HG03571 (cell line): ENCODE measurements around the gene DNAJB13.

ENCODE experiments used
- ATAC-seq: cut with Tn5 transposase; IDR thresholded peaks from one replicate; pipeline ENCODE4 v1.9.1; 2021; ENCODE audit not compliant: unreplicated experiment

Gene DNAJB13

GRCh38 chr11:74012074-74012809 lies 61.4 kb downstream of the DNAJB13 start:
- no peak for ATAC-seq

GRCh38 chr11:74013141-74013540 lies 62.3 kb downstream of the DNAJB13 start:
- no peak for ATAC-seq

GRCh38 chr11:74014880-74015279 lies 64.1 kb downstream of the DNAJB13 start:
- ATAC-seq = no peak

GRCh38 chr11:74015919-74016684 lies 65.3 kb downstream of the DNAJB13 start:
- no peak for ATAC-seq

- no peak for ATAC-seq
Observed at GRCh38 chr11:74017631-74018030, 66.8 kb downstream of the DNAJB13 start.

GRCh38 chr11:74018331-74019005 lies 67.6 kb downstream of the DNAJB13 start:
- no peak for ATAC-seq

- no peak for ATAC-seq
Observed at GRCh38 chr11:74019104-74019738, 68.4 kb downstream of the DNAJB13 start.

GRCh38 chr11:74019860-74020259 lies 69.0 kb downstream of the DNAJB13 start:
- no peak for ATAC-seq
